A673 (cell line): ENCODE data around the gene CERS6.

Experiments
- CTCF ChIP-seq: fragments of 300-800, 200-600 bp; sonication (generic); conservative IDR thresholded peaks from 2 replicates; pipeline ENCODE4 v1.5.1; 2017; ENCODE audit warnings: low read depth, mild to moderate bottlenecking, antibody characterized with exemption, low read length, moderate library complexity, mixed read lengths
- EZH2 ChIP-seq: fragments of 200-600 bp; sonication (generic); IDR thresholded peaks from 2 replicates; pipeline ENCODE4 v1.6.1; 2017; ENCODE audit warnings: borderline replicate concordance, low read depth, mild to moderate bottlenecking, mixed read lengths, antibody characterized with exemption, low read length; ENCODE audit not compliant: poor library complexity, severe bottlenecking

- no peak for TF ChIP-seq CTCF
- TF ChIP-seq EZH2: no peak
Measured at GRCh38 chr2:168801961-168802858, 346.1 kb downstream of the CERS6 start, which contains the start of gene NOSTRIN.
